22Rv1 (cell line): Measurements from ENCODE around the gene TIE1.

Source experiments
- H3K27ac ChIP-seq: fragments of 450-650 bp; 2 replicates; pipeline ENCODE4 v1.5.1; 2017
- CTCF ChIP-seq: fragments of 450-650 bp; IDR thresholded peaks from 2 replicates; pipeline ENCODE4 v1.5.1; 2017; ENCODE audit warnings: mild to moderate bottlenecking
- ZFX ChIP-seq: fragments of 450-650 bp; IDR thresholded peaks from 2 replicates; pipeline ENCODE4 v1.6.1; 2017; ENCODE audit warnings: antibody characterized with exemption, borderline replicate concordance

The TIE1 gene

GRCh38 chr1:43300378-43301094, at the start of gene TIE1:
TSS of gene TIE1 (plus strand) at chr1:43300982. CDS start at chr1:43301072, 90 bp downstream.
- H3K27ac ChIP-seq, result no peak within 1 kb of the TSS
- TF ChIP-seq ZFX (no peak), CTCF (no peak)

GRCh38 chr1:43251024-43251423, 49.8 kb upstream of the TIE1 start:
- no peak overlapping the region for H3K27ac ChIP-seq
- TF ChIP-seq CTCF (no peak), ZFX (no peak)

- no peak overlapping the region for H3K27ac ChIP-seq
- TF ChIP-seq ZFX, result no peak
- no peak for TF ChIP-seq CTCF
Observed at GRCh38 chr1:43252225-43252624, 48.6 kb upstream of the TIE1 start.

GRCh38 chr1:43253173-43253572, 47.6 kb upstream of the TIE1 start:
- TF ChIP-seq CTCF (no peak), ZFX (no peak)
- H3K27ac ChIP-seq, result no peak overlapping the region

GRCh38 chr1:43253876-43254275, 46.9 kb upstream of the TIE1 start:
- no peak for TF ChIP-seq ZFX
- no peak for TF ChIP-seq CTCF
- H3K27ac ChIP-seq, result no peak overlapping the region

- TF ChIP-seq ZFX (no peak), CTCF (no peak)
- no peak overlapping the region for H3K27ac ChIP-seq
Observed at GRCh38 chr1:43255438-43256210, 45.2 kb upstream of the TIE1 start.
